K562 (cell line): ENCODE data around the gene ARMC12. TPM values are rescaled to one million over a fixed set of nuclear protein-coding genes. Genes with fewer than 3 reads are reported as not detected.
A peak's percentile ranks its signal among the peaks of the same experiment; 100 is the strongest.

Source experiments
- ATAC-seq: fragments of 200-7000 bp; cut with Tn5 transposase; 3 replicates; pipeline ENCODE4 v1.9.1; 2020; ENCODE audit warnings: moderate library complexity
- BruUV-seq: library from RNA; stranded (reverse); fragments of 400-500 nt; replicated peaks from 2 replicates; lab custom pipeline; 2021; lab: Mats Ljungman, UMichigan
- CTCF ChIA-PET: fragments of 300-600 bp; formaldehyde crosslinking; extraction: SDS; loops from one replicate; lab custom pipeline; 2021; ENCODE audit warnings: low intra/inter-chr PET ratio; lab: Yijun Ruan, JAX
- POLR2A ChIA-PET: fragments of 300-600, 350-650 bp; sonication (Branson Sonifier 250); formaldehyde crosslinking; extraction: SDS; loops from one replicate; lab custom pipeline; 2021; ENCODE audit warnings: antibody characterized with exemption, inconsistent platforms; lab: Yijun Ruan, JAX
- DNase-seq, 4 experiments: peaks; one replicate each; pipeline versions ENCODE4 v3.0.0 to v3.0.0-alpha.2; 2011 to 2018; ENCODE audit warnings: low spot score in 3 of 4, mixed read lengths in 3 of 4; ENCODE audit errors: extremely low read depth in 1 of 4
- FAIRE-seq: peaks from 2 replicates; lab custom pipeline; 2011; peaks lifted over from hg19 to GRCh38; lab: Jason Lieb, UNC
- H2AFZ ChIP-seq: 2 replicates; pipeline ENCODE4 v1.6.0; 2011; ENCODE audit warnings: low read depth, low read length, control low read depth, inconsistent platforms
- H3K27ac ChIP-seq: fragments of 200-600 bp; 3 replicates; pipeline ENCODE4 v1.8.0; 2011; ENCODE audit warnings: low read depth, mild to moderate bottlenecking, control low read depth, inconsistent platforms, low read length, moderate library complexity, mixed read lengths; ENCODE audit errors: extremely low read depth
- H3K27me3 ChIP-seq, 2 experiments: fragments of 300-600 bp in 1 of 2; 2 replicates in 1 of 2; 3 replicates in 1 of 2; pipeline versions ENCODE4 v1.6.0 to v1.8.0; 2011; ENCODE audit warnings: inconsistent platforms in 2 of 2, low read length in 2 of 2, mild to moderate bottlenecking in 1 of 2, mixed read lengths in 1 of 2, moderate library complexity in 1 of 2; ENCODE audit not compliant: control insufficient read depth in 2 of 2, insufficient read depth in 2 of 2
- H3K36me3 ChIP-seq: fragments of 300-600 bp; 3 replicates; pipeline ENCODE4 v1.8.0; 2011; ENCODE audit warnings: mild to moderate bottlenecking, low read length, inconsistent platforms; ENCODE audit not compliant: control insufficient read depth, insufficient read depth
- H3K4me1 ChIP-seq, 2 experiments: fragments of 200-600 bp in 1 of 2; replicated peaks in 1 of 2; 2 replicates in 1 of 2; 3 replicates in 1 of 2; pipeline versions ENCODE4 v1.5.1 to v1.8.0; 2011; ENCODE audit warnings: inconsistent platforms in 2 of 2, low read length in 2 of 2, mild to moderate bottlenecking in 1 of 2, mixed read lengths in 1 of 2, moderate library complexity in 1 of 2; ENCODE audit not compliant: control insufficient read depth in 2 of 2, insufficient read depth in 2 of 2
- H3K4me2 ChIP-seq: 2 replicates; pipeline ENCODE4 v1.6.1; 2011; ENCODE audit warnings: low read length, control low read depth, inconsistent platforms, mixed read lengths; ENCODE audit not compliant: insufficient read depth
- H3K4me3 ChIP-seq: fragments of 200-600 bp; sonication (generic), shearing (Covaris generic); 2 replicates; pipeline ENCODE4 v1.5.1; 2016; ENCODE audit warnings: control low read depth, inconsistent platforms
- H3K79me2 ChIP-seq: fragments of 200-600 bp; 3 replicates; pipeline ENCODE4 v1.8.0; 2011; ENCODE audit warnings: low read length, inconsistent platforms; ENCODE audit not compliant: control insufficient read depth, insufficient read depth
- H3K9ac ChIP-seq, 2 experiments: 2 replicates each; pipeline versions ENCODE4 v1.6.0 to v1.6.1; 2011; ENCODE audit warnings: low read depth in 2 of 2, low read length in 2 of 2, control low read depth in 1 of 2, inconsistent platforms in 1 of 2, mild to moderate bottlenecking in 1 of 2, mixed read lengths in 1 of 2; ENCODE audit not compliant: insufficient read depth in 1 of 2
- H3K9me1 ChIP-seq: one replicate; pipeline ENCODE4 v1.6.0; 2011; ENCODE audit warnings: inconsistent platforms, mild to moderate bottlenecking, low read length, moderate library complexity; ENCODE audit not compliant: control insufficient read depth, insufficient read depth
- H3K9me3 ChIP-seq: replicated peaks from 2 replicates; pipeline ENCODE4 v1.5.1; 2011; ENCODE audit warnings: low read depth, low read length, inconsistent platforms; ENCODE audit not compliant: control insufficient read depth, insufficient read depth
- H4K20me1 ChIP-seq: replicated peaks from 2 replicates; pipeline ENCODE4 v1.6.1; 2011; ENCODE audit warnings: low read length, inconsistent platforms, mixed read lengths; ENCODE audit not compliant: control insufficient read depth, insufficient read depth
- KAT8 ChIP-seq: fragments of 450-650 bp; IDR thresholded peaks from 2 replicates; pipeline ENCODE4 v1.6.1; 2016; ENCODE audit warnings: low read depth, mild to moderate bottlenecking
- KLF6 ChIP-seq: fragments of 250-450 bp; sonication (Bioruptor Pico); IDR thresholded peaks from 2 replicates; pipeline ENCODE4 v1.4.0; 2020; ENCODE audit warnings: mild to moderate bottlenecking, moderate library complexity, borderline replicate concordance
- NFE2L1 ChIP-seq: fragments of 450-650 bp; IDR thresholded peaks from 2 replicates; pipeline ENCODE4 v1.6.1; 2016; ENCODE audit warnings: missing genetic modification characterization, low read depth, mild to moderate bottlenecking, missing compliant biosample characterization, moderate library complexity, borderline replicate concordance
- RAD21 ChIP-seq, 2 experiments: fragments of 250-450 bp in 1 of 2; fragments of 450-650 bp in 1 of 2; sonication (Bioruptor Pico) in 1 of 2; formaldehyde crosslinking in 1 of 2; IDR thresholded peaks in 1 of 2; conservative IDR thresholded peaks in 1 of 2; 2 replicates each; pipeline versions ENCODE4 v1.4.0 to v1.8.0; 2020 to 2022; ENCODE audit warnings: mild to moderate bottlenecking in 2 of 2, moderate library complexity in 1 of 2
- RBM25 ChIP-seq: fragments of 200-400 bp; formaldehyde crosslinking; IDR thresholded peaks from 2 replicates; pipeline ENCODE4 v1.6.1; 2018; ENCODE audit warnings: low read length, low read depth, moderate library complexity; ENCODE audit not compliant: severe bottlenecking
- RBM39 ChIP-seq: fragments of 200-400 bp; formaldehyde crosslinking; optimal IDR thresholded peaks from 2 replicates; pipeline ENCODE3; 2018; ENCODE audit warnings: low read depth, low read length
- RUNX1 ChIP-seq: sonication (generic); IDR thresholded peaks from 2 replicates; pipeline ENCODE4 v1.6.1; 2016; ENCODE audit warnings: antibody characterized with exemption, low read depth
- SP2 ChIP-seq: IDR thresholded peaks from 2 replicates; pipeline ENCODE4 v1.6.1; 2011; ENCODE audit warnings: mild to moderate bottlenecking, low read depth, low read length, moderate library complexity; ENCODE audit not compliant: poor library complexity, severe bottlenecking; ENCODE audit errors: extremely low read depth
- WGBS: fragments of 100-300 bp; shearing (Covaris generic); methylation state at CpG from one replicate; pipeline ENCODE4 v1.1.6; 2016; ENCODE audit warnings: low coverage, mixed read lengths; ENCODE audit not compliant: insufficient coverage; ENCODE audit errors: missing lambda C conversion rate; 5-methylcytosine and 5-hydroxymethylcytosine counted together
- in situ Hi-C: fragments of 300-500 bp; cut with MboI; formaldehyde crosslinking; loops from 4 replicates; pipeline ENCODE4 v1.15.0; 2018; ENCODE audit warnings: inconsistent platforms, mixed read lengths
- intact Hi-C: fragments of 100-400 bp; cut with micrococcal nuclease; formaldehyde crosslinking; loops from 2 replicates; pipeline ENCODE4 v1.14.2; 2022
- polyA plus RNA-seq, 8 experiments: library from polyadenylated mRNA; depleted of rRNA in 4 of 8; stranded (reverse) in 5 of 8; unstranded in 3 of 8; fragments of >200 nt; fragmentation: Nextera tagmentation in 2 of 8; fragmentation: Illumina TruSeq in 1 of 8; extraction: Ambion mirVana in 2 of 8; extraction: Trizol in 1 of 8; gene quantifications; 2 replicates each; pipeline versions ENCODE4 v1.2.1 to v1.2.3, GENCODE V29; 2011 to 2014; ENCODE audit warnings: inconsistent platforms in 1 of 8, missing spikeins in 1 of 8
- total RNA-seq, 7 experiments: library from RNA; depleted of rRNA in 6 of 7; stranded (reverse); fragments of >200 nt in 6 of 7; fragmentation: Illumina TruSeq in 2 of 7; extraction: Trizol in 2 of 7; gene quantifications; 2 replicates each; pipeline versions ENCODE4 v1.2.1 to v1.2.3, GENCODE V29; 2011 to 2021; ENCODE audit warnings: low replicate concordance in 1 of 7
- TF ChIP-seq, protein P1 (sequence below), 2 experiments: fragments of 450-650 bp; IDR thresholded peaks; 2 replicates each; pipeline ENCODE4 v1.6.1; 2016; ENCODE audit warnings: mild to moderate bottlenecking in 2 of 2, borderline replicate concordance in 1 of 2, low read depth in 1 of 2, moderate library complexity in 1 of 2
- TF ChIP-seq, protein P2 (sequence below): fragments of 200-400 bp; formaldehyde crosslinking; IDR thresholded peaks from 2 replicates; pipeline ENCODE4 v1.6.1; 2017; ENCODE audit warnings: mild to moderate bottlenecking, low read depth, low read length, moderate library complexity

ARMC12 gene
- total and polyA plus RNA-seq, 9 of the 15 experiments (the other 6 are each of a cell fraction or from before 2014, with no cell fraction given) = 0.09 to 0.58 (median 0.31) TPM; not detected in 3

DNA sequence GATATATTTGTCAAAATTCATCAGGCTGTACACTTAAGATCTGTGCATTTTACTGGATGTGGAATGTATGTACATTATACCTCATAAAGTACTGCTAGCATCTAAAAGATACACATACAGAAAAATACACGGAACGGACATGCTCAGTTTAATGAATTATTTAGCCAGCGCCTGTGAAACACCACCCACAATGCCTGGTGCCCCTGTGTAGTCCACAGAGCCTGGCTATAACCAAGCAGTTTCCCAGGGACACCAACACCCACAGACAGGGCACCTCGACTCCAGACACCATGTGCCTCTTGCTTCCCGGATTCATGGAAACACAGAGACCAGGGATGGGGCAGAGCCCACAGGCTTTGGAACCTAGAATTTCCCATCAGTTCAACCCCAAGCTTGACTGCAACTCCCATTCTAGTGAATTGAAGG lies 17.4 kb upstream of the ARMC12 start:
- intact Hi-C loops = no loop called here

More for the DNA sequence above, 17.4 kb upstream of the ARMC12 start:
- H3K9ac ChIP-seq = peak overlapping the region; percentile 17 to 90; a peak in 2 of 4 replicates
- in situ Hi-C loops = no loop called here
- TF ChIP-seq RBM39 (no peak), KAT8 (no peak), RAD21 (CRISPR knock-in tag; conservative IDR thresholded peaks at IDR 0.05 in 1 of 2, IDR thresholded peaks at IDR 0.05 in 1 of 2) (no peak), KLF6 (CRISPR knock-in tag) (no peak), SP2 (no peak), NFE2L1 (tag) (no peak), RBM25 (no peak), RUNX1 (no peak)
- TF ChIP-seq, protein P1, sequence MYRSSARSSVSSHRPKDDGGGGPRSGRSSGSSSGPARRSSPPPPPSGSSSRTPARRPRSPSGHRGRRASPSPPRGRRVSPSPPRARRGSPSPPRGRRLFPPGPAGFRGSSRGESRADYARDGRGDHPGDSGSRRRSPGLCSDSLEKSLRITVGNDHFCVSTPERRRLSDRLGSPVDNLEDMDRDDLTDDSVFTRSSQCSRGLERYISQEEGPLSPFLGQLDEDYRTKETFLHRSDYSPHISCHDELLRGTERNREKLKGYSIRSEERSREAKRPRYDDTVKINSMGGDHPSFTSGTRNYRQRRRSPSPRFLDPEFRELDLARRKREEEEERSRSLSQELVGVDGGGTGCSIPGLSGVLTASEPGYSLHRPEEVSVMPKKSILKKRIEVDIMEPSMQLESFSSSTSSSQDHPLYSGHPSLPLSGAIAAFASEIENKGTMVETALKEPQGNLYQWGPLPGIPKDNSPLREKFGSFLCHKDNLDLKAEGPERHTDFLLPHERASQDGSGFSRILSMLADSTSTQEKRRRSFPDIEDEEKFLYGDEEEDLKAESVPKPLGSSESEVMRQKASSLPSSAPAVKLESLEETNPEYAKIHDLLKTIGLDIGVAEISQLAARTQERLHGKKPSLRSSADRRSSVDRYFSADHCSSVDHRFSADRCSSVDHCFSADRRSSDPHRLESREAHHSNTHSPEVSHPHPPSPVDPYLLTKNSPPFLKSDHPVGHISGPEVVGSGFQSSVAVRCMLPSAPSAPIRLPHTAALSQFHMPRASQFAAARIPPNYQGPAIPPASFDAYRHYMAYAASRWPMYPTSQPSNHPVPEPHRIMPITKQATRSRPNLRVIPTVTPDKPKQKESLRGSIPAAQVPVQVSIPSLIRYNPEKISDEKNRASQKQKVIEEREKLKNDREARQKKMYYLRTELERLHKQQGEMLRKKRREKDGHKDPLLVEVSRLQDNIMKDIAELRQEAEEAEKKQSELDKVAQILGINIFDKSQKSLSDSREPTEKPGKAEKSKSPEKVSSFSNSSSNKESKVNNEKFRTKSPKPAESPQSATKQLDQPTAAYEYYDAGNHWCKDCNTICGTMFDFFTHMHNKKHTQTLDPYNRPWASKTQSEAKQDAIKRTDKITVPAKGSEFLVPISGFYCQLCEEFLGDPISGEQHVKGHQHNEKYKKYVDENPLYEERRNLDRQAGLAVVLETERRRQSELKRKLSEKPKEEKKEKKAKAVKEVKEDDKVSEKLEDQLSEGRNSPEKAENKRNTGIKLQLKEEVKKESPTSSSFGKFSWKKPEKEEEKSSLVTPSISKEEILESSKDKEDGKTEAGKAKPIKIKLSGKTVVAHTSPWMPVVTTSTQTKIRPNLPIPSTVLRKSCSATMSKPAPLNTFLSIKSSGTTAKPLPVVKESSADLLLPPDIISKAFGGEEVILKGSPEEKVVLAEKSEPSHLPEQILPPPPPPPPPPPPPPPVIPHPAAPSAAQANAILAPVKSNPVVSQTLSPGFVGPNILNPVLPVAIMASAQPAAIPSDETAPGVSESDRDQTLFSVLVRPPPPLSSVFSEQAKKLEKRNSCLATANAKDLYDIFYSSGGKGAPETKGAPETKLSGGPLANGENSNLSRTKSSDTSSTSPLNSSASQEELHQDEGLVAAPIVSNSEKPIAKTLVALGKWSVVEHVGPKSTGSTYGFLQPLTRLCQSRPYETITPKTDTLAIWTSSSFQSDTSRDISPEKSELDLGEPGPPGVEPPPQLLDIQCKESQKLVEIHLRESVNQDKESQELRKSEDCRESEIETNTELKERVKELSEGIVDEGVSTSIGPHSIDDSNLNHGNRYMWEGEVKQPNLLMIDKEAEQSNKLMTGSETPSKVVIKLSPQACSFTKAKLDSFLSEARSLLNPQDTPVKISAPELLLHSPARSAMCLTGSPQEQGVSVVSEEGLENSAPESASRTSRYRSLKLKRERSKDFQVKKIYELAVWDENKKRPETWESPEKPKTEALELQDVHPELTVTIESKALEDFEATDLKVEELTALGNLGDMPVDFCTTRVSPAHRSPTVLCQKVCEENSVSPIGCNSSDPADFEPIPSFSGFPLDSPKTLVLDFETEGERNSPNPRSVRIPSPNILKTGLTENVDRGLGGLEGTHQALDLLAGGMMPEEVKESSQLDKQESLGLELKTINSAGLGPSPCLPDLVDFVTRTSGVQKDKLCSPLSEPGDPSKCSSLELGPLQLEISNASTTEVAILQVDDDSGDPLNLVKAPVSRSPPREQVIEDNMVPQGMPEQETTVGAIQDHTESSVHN (IDR thresholded peaks at IDR 0.05; ENCODE audit: borderline replicate concordance in 1 of 2, low read depth in 1 of 2) = no peak
- TF ChIP-seq, protein P2, sequence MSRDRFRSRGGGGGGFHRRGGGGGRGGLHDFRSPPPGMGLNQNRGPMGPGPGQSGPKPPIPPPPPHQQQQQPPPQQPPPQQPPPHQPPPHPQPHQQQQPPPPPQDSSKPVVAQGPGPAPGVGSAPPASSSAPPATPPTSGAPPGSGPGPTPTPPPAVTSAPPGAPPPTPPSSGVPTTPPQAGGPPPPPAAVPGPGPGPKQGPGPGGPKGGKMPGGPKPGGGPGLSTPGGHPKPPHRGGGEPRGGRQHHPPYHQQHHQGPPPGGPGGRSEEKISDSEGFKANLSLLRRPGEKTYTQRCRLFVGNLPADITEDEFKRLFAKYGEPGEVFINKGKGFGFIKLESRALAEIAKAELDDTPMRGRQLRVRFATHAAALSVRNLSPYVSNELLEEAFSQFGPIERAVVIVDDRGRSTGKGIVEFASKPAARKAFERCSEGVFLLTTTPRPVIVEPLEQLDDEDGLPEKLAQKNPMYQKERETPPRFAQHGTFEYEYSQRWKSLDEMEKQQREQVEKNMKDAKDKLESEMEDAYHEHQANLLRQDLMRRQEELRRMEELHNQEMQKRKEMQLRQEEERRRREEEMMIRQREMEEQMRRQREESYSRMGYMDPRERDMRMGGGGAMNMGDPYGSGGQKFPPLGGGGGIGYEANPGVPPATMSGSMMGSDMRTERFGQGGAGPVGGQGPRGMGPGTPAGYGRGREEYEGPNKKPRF = no peak
- TF ChIP-seq, all 486 proteins: peak for 0
- H3K4me2 ChIP-seq = peak overlapping the region; percentile 66; the same call in 1 of the 2 replicates
- 0 out of 5 replicates have a peak, but pooled peaks cover 0 to 4% of the 10 kb centered on the region in 2 experiments for H3K27me3 ChIP-seq
- DNase-seq (no peak), FAIRE-seq (no peak), ATAC-seq (no peak)
- H3K4me3 ChIP-seq = no peak overlapping the region
- 65% methylated on average over 5 of the region's 5 CpGs for WGBS
- ChIA-PET CTCF (no interaction called here), POLR2A (no interaction called here)
- no peaks in the 10 kb centered on the region for H3K9me3 ChIP-seq
- H3K27ac ChIP-seq = peak overlapping the region; percentile 48; the same call in 1 of the 3 replicates
- no peaks in the 10 kb centered on the region for H4K20me1 ChIP-seq
- BruUV-seq = no TSS peak
- H3K36me3 ChIP-seq = no peaks in the 10 kb centered on the region
- no peaks in the 10 kb centered on the region for H3K79me2 ChIP-seq
- no peaks in the 10 kb centered on the region for H3K9me1 ChIP-seq
- peak overlapping the region; percentile 97 for H2AFZ ChIP-seq
- peaks cover 22 to 23% of the 10 kb centered on the region in 2 experiments; a peak in 4 of 5 replicates for H3K4me1 ChIP-seq
